HEK293T (cell line): ENCODE data around the gene ANXA9.

Experiments used
- CTCF ChIA-PET: fragments of 350-600 bp; formaldehyde crosslinking; extraction: SDS; loops from one replicate; lab custom pipeline; 2021; ENCODE audit warnings: antibody characterized with exemption, inconsistent platforms; lab: Yijun Ruan, JAX
- POLR2A ChIA-PET: fragments of 350-600 bp; formaldehyde crosslinking; extraction: SDS; loops from one replicate; lab custom pipeline; 2020; ENCODE audit warnings: antibody characterized with exemption, inconsistent platforms; lab: Yijun Ruan, JAX
- DNase-seq: peaks from one replicate; pipeline ENCODE4 v3.0.0; 2012; ENCODE audit warnings: mixed read lengths; ENCODE audit errors: extremely low spot score
- ARNT ChIP-seq: fragments of 450-650 bp; IDR thresholded peaks from 2 replicates; pipeline ENCODE4 v1.6.1; 2017; ENCODE audit warnings: mild to moderate bottlenecking
- BHLHE40 ChIP-seq: fragments of 450-650 bp; IDR thresholded peaks from 2 replicates; pipeline ENCODE4 v1.6.1; 2016; ENCODE audit warnings: mild to moderate bottlenecking, moderate library complexity, borderline replicate concordance
- CTBP1 ChIP-seq: fragments of 450-650 bp; IDR thresholded peaks from 2 replicates; pipeline ENCODE4 v1.6.1; 2016; ENCODE audit warnings: borderline replicate concordance
- ELF4 ChIP-seq: fragments of 450-650 bp; IDR thresholded peaks from 2 replicates; pipeline ENCODE4 v1.6.1; 2017; ENCODE audit warnings: antibody characterized with exemption
- FOXA1 ChIP-seq: fragments of 450-650 bp; IDR thresholded peaks from 2 replicates; pipeline ENCODE4 v1.6.1; 2016; ENCODE audit warnings: mild to moderate bottlenecking
- FOXK2 ChIP-seq: fragments of 450-650 bp; IDR thresholded peaks from 2 replicates; pipeline ENCODE4 v1.6.1; 2016; ENCODE audit warnings: mild to moderate bottlenecking
- FOXM1 ChIP-seq: fragments of 450-650 bp; IDR thresholded peaks from 2 replicates; pipeline ENCODE4 v1.6.1; 2017; ENCODE audit warnings: mild to moderate bottlenecking, borderline replicate concordance
- HDGF ChIP-seq: fragments of 450-650 bp; IDR thresholded peaks from 2 replicates; pipeline ENCODE4 v1.6.1; 2017; ENCODE audit warnings: antibody characterized with exemption, borderline replicate concordance
- L3MBTL2 ChIP-seq: fragments of 450-650 bp; conservative IDR thresholded peaks from 2 replicates; pipeline ENCODE4 v1.6.1; 2016; ENCODE audit warnings: mild to moderate bottlenecking
- LEF1 ChIP-seq: fragments of 450-650 bp; IDR thresholded peaks from 2 replicates; pipeline ENCODE4 v1.6.1; 2017; ENCODE audit warnings: mild to moderate bottlenecking, borderline replicate concordance
- NFRKB ChIP-seq: fragments of 450-650 bp; IDR thresholded peaks from 2 replicates; pipeline ENCODE4 v1.6.1; 2016; ENCODE audit warnings: mild to moderate bottlenecking, moderate library complexity
- SP1 ChIP-seq: fragments of 450-650 bp; IDR thresholded peaks from 2 replicates; pipeline ENCODE4 v1.6.1; 2017
- SUZ12 ChIP-seq: fragments of 450-650 bp; IDR thresholded peaks from 2 replicates; pipeline ENCODE4 v1.6.1; 2016; ENCODE audit warnings: mild to moderate bottlenecking
- TARDBP ChIP-seq: fragments of 450-650 bp; IDR thresholded peaks from 2 replicates; pipeline ENCODE4 v1.6.1; 2016
- ZNF384 ChIP-seq: fragments of 450-650 bp; IDR thresholded peaks from 2 replicates; pipeline ENCODE4 v1.6.1; 2016
- TF ChIP-seq, protein P1 (sequence below): fragments of 450-650 bp; IDR thresholded peaks from 2 replicates; pipeline ENCODE4 v1.6.1; 2016

The ANXA9 gene

DNA sequence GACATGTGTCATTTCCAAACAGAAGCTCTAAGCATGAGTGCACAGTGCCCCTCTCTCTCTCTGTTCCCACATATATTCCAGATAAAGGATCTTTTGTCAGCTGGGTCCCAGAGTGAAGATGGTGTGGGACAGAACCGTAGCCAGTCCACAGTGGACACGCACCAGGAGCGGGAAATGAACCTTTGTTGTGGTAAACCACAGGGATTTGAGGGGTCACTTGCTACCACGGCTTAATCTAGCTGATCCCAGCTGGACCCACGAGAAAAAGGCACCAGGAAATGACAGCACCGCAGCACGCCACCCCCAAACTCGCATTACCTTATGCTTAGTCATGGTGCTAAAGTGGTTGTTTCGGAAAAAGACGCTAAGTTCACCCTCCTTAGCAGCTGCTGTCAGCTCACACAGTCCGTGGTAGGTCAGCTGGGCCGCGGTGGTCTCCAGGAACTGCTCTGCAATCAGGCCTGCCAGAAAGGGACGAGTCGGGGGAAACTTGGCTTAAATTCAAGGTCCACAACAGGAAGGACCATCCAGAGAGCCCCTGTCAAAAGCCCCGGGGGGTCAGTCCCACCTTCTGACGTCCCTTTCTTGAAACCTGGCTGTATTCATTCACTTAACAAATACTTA is 17.1 kb downstream of the ANXA9 start:
- ChIA-PET POLR2A (interaction anchor here (0.5 to 2.7 kb wide), 3 partner anchors 8 to 370 kb away, joined by 3 to 14 read pairs (median 3); partner anchors contain the start of genes MINDY1 and PRUNE1), CTCF (no interaction called here)
- no peak for TF ChIP-seq L3MBTL2
- TF ChIP-seq SP1: no peak
- no peak for TF ChIP-seq ELF4
- TF ChIP-seq LEF1: no peak
- TF ChIP-seq BHLHE40: no peak
- TF ChIP-seq, protein P1, sequence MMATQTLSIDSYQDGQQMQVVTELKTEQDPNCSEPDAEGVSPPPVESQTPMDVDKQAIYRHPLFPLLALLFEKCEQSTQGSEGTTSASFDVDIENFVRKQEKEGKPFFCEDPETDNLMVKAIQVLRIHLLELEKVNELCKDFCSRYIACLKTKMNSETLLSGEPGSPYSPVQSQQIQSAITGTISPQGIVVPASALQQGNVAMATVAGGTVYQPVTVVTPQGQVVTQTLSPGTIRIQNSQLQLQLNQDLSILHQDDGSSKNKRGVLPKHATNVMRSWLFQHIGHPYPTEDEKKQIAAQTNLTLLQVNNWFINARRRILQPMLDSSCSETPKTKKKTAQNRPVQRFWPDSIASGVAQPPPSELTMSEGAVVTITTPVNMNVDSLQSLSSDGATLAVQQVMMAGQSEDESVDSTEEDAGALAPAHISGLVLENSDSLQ: no peak
- no peak for DNase-seq

DNA sequence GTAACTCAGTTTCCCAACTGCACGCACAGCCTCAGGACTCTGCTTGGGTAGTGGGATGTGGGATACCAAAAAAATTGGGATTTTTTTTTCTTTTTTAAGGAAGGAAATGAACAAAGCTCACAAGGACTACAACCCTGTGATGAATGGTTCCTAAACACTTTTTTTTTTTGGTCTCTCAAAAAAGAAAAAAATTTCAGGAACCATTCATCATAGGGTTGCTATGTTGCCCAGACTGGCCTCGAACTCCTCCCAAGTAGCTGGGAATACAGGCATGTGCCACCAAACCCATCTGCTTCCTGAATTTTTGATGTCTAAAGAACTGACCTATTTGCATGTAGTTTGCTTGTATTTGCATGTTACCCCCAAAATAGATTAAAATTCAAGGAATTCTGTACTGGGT is 17.8 kb downstream of the ANXA9 start:
- ChIA-PET CTCF (no interaction called here), POLR2A (interaction anchor here (2.7 kb wide), 1 partner anchor 7 kb away, joined by 14 read pairs; the partner anchor contains the start of gene MINDY1)
- TF ChIP-seq CTBP1 (no peak), SUZ12 (no peak), TARDBP (no peak), ELF4 (no peak), HDGF (no peak), FOXA1 (no peak), FOXM1 (no peak), ARNT (no peak), FOXK2 (no peak), BHLHE40 (no peak), SP1 (no peak), NFRKB (no peak), L3MBTL2 (no peak), ZNF384 (no peak), LEF1 (no peak)
- TF ChIP-seq, protein P1: no peak
- DNase-seq: no peak

GRCh38 chr1:151000408-151000807 is 18.3 kb downstream of the ANXA9 start:
- POLR2A ChIA-PET: interaction anchor here (1.1 kb wide), 1 partner anchor 60 kb away, joined by 4 read pairs; no protein-coding TSS in a partner anchor
- no peak for DNase-seq
- CTCF ChIA-PET: no interaction called here
- TF ChIP-seq HDGF (no peak), LEF1 (no peak), L3MBTL2 (no peak), FOXM1 (no peak), ZNF384 (no peak), ARNT (no peak), SUZ12 (no peak)
- TF ChIP-seq, protein P1: no peak

GRCh38 chr1:151001602-151002001 is 19.5 kb downstream of the ANXA9 start:
- TF ChIP-seq SUZ12 (no peak), ZNF384 (no peak), ELF4 (no peak), FOXM1 (no peak), FOXK2 (no peak), HDGF (no peak), ARNT (no peak), TARDBP (no peak), CTBP1 (no peak), FOXA1 (no peak), BHLHE40 (no peak), LEF1 (no peak), L3MBTL2 (no peak), NFRKB (no peak), SP1 (no peak)
- TF ChIP-seq, protein P1: no peak
- CTCF ChIA-PET: interaction anchor here (1.2 kb wide), 1 partner anchor 23 kb away, joined by 3 read pairs; no protein-coding TSS in a partner anchor
- POLR2A ChIA-PET: interaction anchor here (1.1 kb wide), 1 partner anchor 61 kb away, joined by 4 read pairs; no protein-coding TSS in a partner anchor
- DNase-seq: no peak

GRCh38 chr1:151002051-151002450 is 20.0 kb downstream of the ANXA9 start:
- no peak for TF ChIP-seq BHLHE40
- TF ChIP-seq ARNT: no peak
- TF ChIP-seq HDGF: no peak
- no peak for TF ChIP-seq ZNF384
- no peak for TF ChIP-seq TARDBP
- TF ChIP-seq FOXK2: no peak
- TF ChIP-seq FOXA1: no peak
- no peak for TF ChIP-seq LEF1
- TF ChIP-seq CTBP1: no peak
- no peak for TF ChIP-seq SUZ12
- DNase-seq: no peak
- ChIA-PET POLR2A (no interaction called here), CTCF (interaction anchor here (1.2 kb wide), 1 partner anchor 23 kb away, joined by 3 read pairs; no protein-coding TSS in a partner anchor)

DNA sequence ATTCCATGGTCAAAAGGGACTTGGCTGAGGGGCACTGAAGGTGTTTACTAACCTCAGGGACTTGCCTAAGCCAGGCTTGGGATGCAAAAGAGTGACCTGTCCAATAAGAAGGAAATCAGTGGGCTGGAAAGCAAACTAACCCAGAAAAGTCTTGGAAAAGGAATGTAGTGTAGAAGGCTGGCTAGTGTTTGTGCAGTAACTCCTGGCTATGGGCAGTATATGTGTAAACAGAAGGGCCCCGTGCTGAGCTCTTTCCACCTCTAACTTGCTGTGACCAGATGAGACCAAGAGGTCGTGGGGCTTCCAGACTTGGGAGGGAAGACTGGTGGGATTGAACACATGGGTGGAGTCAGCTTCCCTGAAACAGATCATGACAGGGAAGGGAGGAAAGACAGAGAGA is 20.5 kb downstream of the ANXA9 start:
- TF ChIP-seq TARDBP: no peak
- TF ChIP-seq ELF4: no peak
- TF ChIP-seq CTBP1: no peak
- no peak for TF ChIP-seq ARNT
- no peak for TF ChIP-seq ZNF384
- TF ChIP-seq LEF1: no peak
- no peak for TF ChIP-seq FOXA1

More for the DNA sequence above, 20.5 kb downstream of the ANXA9 start:
- CTCF ChIA-PET: interaction anchor here (1.2 kb wide), 1 partner anchor 22 kb away, joined by 3 read pairs; no protein-coding TSS in a partner anchor
- DNase-seq: no peak
- POLR2A ChIA-PET: no interaction called here
